NT2/D1 (cell line): ENCODE results near the gene ZYX.

Source experiments
- DNase-seq: peaks from one replicate; pipeline ENCODE4 v3.0.0-alpha.2; 2011; ENCODE audit warnings: low read depth, low spot score
- H3K27me3 ChIP-seq: 2 replicates; pipeline ENCODE4 v1.6.0; 2011; ENCODE audit warnings: mild to moderate bottlenecking; ENCODE audit not compliant: insufficient read length, insufficient read depth
- H3K36me3 ChIP-seq: 2 replicates; pipeline ENCODE4 v1.6.1; 2011; ENCODE audit warnings: mild to moderate bottlenecking, low read length, mixed read lengths; ENCODE audit not compliant: insufficient read depth, insufficient read length
- H3K4me1 ChIP-seq: 2 replicates; pipeline ENCODE4 v1.5.1; 2011; ENCODE audit not compliant: insufficient read depth, insufficient read length
- H3K4me3 ChIP-seq: 2 replicates; pipeline ENCODE4 v1.5.1; 2011; ENCODE audit warnings: low read depth; ENCODE audit not compliant: insufficient read length
- H3K9ac ChIP-seq: 2 replicates; pipeline ENCODE4 v1.6.0; 2011; ENCODE audit warnings: low read depth; ENCODE audit not compliant: insufficient read length
- H3K9me3 ChIP-seq: 2 replicates; pipeline ENCODE4 v1.5.1; 2011; ENCODE audit warnings: mild to moderate bottlenecking, low read length; ENCODE audit not compliant: insufficient read depth
- SUZ12 ChIP-seq: IDR thresholded peaks from 2 replicates; pipeline ENCODE4 v1.6.1; 2011; ENCODE audit not compliant: insufficient read length, insufficient read depth; ENCODE audit errors: extremely low read depth
- YY1 ChIP-seq: IDR thresholded peaks from 2 replicates; pipeline ENCODE4 v1.6.1; 2011; ENCODE audit not compliant: insufficient read length, insufficient read depth
- ZNF274 ChIP-seq: IDR thresholded peaks from 2 replicates; pipeline ENCODE4 v1.6.1; 2011; ENCODE audit warnings: mild to moderate bottlenecking, low read depth, low read length

ZYX gene

GRCh38 chr7:143429770-143430698, 48.9 kb downstream of the ZYX start:
- TF ChIP-seq SUZ12 (no peak), YY1 (no peak), ZNF274 (no peak)
- Histone ChIP-seq H3K4me1 (no peaks in the 10 kb centered on the region), H3K9me3 (no peaks in the 10 kb centered on the region), H3K4me3 (no peak overlapping the region), H3K36me3 (no peaks in the 10 kb centered on the region), H3K9ac (no peak overlapping the region), H3K27me3 (no peaks in the 10 kb centered on the region)
- DNase-seq = no peak

DNA sequence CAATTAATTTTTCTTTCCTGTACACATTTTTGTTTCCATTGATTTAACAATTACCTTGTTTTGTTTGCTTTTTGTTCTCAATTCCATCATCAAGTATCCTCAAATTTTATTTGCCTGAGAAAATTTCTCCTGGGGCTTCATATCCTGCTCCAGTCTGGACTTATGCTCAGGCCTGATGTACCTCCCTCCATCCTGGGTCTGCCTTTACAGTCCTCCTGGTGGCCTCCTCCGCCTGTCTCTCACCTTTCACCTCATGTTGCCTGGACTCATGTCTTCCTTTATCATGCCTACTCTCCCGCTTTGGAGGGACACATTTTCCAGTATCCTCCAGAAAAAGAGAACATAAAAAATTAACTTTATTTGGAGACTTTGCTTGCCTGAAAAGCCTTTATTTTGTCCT, 50.0 kb downstream of the ZYX start:
- DNase-seq = no peak
- Histone ChIP-seq H3K4me1 (no peaks in the 10 kb centered on the region), H3K4me3 (no peak overlapping the region), H3K27me3 (no peaks in the 10 kb centered on the region), H3K9me3 (no peaks in the 10 kb centered on the region), H3K9ac (no peak overlapping the region), H3K36me3 (no peaks in the 10 kb centered on the region)
- TF ChIP-seq ZNF274 (no peak), SUZ12 (no peak), YY1 (no peak)

GRCh38 chr7:143433759-143434158, 52.6 kb downstream of the ZYX start:
- Histone ChIP-seq H3K4me1 (peaks cover 5% of the 10 kb centered on the region), H3K9ac (no peak overlapping the region), H3K27me3 (no peaks in the 10 kb centered on the region), H3K9me3 (no peaks in the 10 kb centered on the region), H3K4me3 (no peak overlapping the region), H3K36me3 (no peaks in the 10 kb centered on the region)
- DNase-seq = no peak
- TF ChIP-seq SUZ12 = no peak
- no peak for TF ChIP-seq ZNF274
- no peak for TF ChIP-seq YY1

DNA sequence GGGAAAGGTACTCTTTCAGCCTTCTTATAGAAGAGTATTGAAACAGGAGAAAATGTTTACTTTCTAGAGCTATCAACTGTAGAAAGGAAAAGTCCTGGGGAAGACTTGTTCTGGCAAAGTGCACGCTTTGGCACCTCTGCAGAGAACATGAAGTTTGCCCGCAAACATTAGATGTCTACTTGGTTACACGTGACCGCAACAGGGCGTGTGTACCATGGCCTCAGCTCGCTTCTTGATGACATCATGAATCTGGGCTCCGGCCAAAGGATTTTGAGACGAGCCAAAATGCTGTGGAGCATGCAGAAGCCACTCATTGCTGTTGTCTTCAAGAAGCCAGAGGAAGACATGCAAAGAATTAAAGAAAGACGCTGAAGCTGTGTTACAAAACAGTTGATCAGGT, 53.5 kb downstream of the ZYX start:
- DNase-seq = no peak
- no peaks in the 10 kb centered on the region for H3K27me3 ChIP-seq
- H3K9ac ChIP-seq = no peak overlapping the region
- no peak for TF ChIP-seq SUZ12
- TF ChIP-seq ZNF274 = no peak
- TF ChIP-seq YY1 = no peak
- no peak overlapping the region for H3K4me3 ChIP-seq
- H3K9me3 ChIP-seq = no peaks in the 10 kb centered on the region
- no peaks in the 10 kb centered on the region for H3K36me3 ChIP-seq
- peaks cover 5% of the 10 kb centered on the region for H3K4me1 ChIP-seq

DNA sequence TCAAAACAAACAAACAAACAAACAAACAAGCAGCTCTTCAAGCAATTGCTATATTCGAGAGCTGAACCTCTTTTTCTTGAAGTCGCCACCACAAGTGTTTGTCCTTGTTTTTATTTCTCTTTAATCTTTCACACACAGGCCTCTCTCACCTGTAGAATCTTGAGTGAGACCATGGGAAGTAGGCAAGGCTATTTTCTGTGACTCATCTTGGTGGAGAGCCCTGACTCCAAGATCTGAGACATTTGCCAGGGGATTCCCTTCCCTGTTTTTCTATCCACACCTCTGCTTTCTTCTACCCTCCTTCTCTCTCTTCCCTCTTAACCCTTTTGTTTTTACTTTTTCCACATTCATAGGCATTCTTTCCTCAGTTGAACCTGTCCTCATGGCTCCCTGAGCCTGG, 54.1 kb downstream of the ZYX start:
- Histone ChIP-seq H3K4me1 (peaks cover 5% of the 10 kb centered on the region), H3K36me3 (no peaks in the 10 kb centered on the region), H3K27me3 (no peaks in the 10 kb centered on the region), H3K4me3 (no peak overlapping the region), H3K9me3 (no peaks in the 10 kb centered on the region), H3K9ac (no peak overlapping the region)
- TF ChIP-seq SUZ12 (no peak), ZNF274 (no peak)
- DNase-seq = no peak

GRCh38 chr7:143436325-143436946, 55.3 kb downstream of the ZYX start:
- TF ChIP-seq SUZ12 (no peak), YY1 (no peak), ZNF274 (no peak)
- Histone ChIP-seq H3K4me1 (peaks cover 5% of the 10 kb centered on the region), H3K9ac (no peak overlapping the region), H3K4me3 (no peak overlapping the region), H3K36me3 (no peaks in the 10 kb centered on the region), H3K9me3 (no peaks in the 10 kb centered on the region), H3K27me3 (no peaks in the 10 kb centered on the region)
- DNase-seq = no peak

- Histone ChIP-seq H3K9ac (no peak overlapping the region), H3K4me3 (no peak overlapping the region), H3K9me3 (no peaks in the 10 kb centered on the region), H3K27me3 (no peaks in the 10 kb centered on the region), H3K36me3 (no peaks in the 10 kb centered on the region), H3K4me1 (peaks cover 5% of the 10 kb centered on the region)
- DNase-seq = no peak
- TF ChIP-seq ZNF274 (no peak), SUZ12 (no peak)
Measured at GRCh38 chr7:143437578-143437977, 56.4 kb downstream of the ZYX start.
